GM18526 (cell line): ENCODE results near the gene EXD3.

Experiments
- POLR2A ChIP-seq: IDR thresholded peaks from 3 replicates; pipeline ENCODE4 v1.6.1; 2011; ENCODE audit not compliant: insufficient read length; ENCODE audit errors: extremely low read depth

Gene EXD3

GRCh38 chr9:137276473-137277328 is 146.3 kb downstream of the EXD3 start:
- TF ChIP-seq POLR2A, result no peak

- no peak for TF ChIP-seq POLR2A
These were observed 147.1 kb downstream of the EXD3 start for GRCh38 chr9:137275588-137276472.

- no peak for TF ChIP-seq POLR2A
These were observed 147.8 kb downstream of the EXD3 start for GRCh38 chr9:137275203-137275587.

GRCh38 chr9:137273611-137274320 is 149.2 kb downstream of the EXD3 start:
- no peak for TF ChIP-seq POLR2A

- no peak for TF ChIP-seq POLR2A
These were observed 149.9 kb downstream of the EXD3 start for GRCh38 chr9:137273095-137273490.

GRCh38 chr9:137272241-137273094 is 150.5 kb downstream of the EXD3 start:
- no peak for TF ChIP-seq POLR2A

GRCh38 chr9:137271696-137272076 is 151.3 kb downstream of the EXD3 start:
- TF ChIP-seq POLR2A, result no peak

- TF ChIP-seq POLR2A, result no peak
These were observed 151.8 kb downstream of the EXD3 start for GRCh38 chr9:137270929-137271695.

- no peak for TF ChIP-seq POLR2A
These were observed 153.7 kb downstream of the EXD3 start for GRCh38 chr9:137269231-137269772.

- TF ChIP-seq POLR2A, result no peak
These were observed 154.3 kb downstream of the EXD3 start for GRCh38 chr9:137268538-137269201.

- TF ChIP-seq POLR2A, result no peak
These were observed 155.0 kb downstream of the EXD3 start for GRCh38 chr9:137267933-137268355.

- no peak for TF ChIP-seq POLR2A
These were observed 156.1 kb downstream of the EXD3 start for GRCh38 chr9:137266585-137267453.

GRCh38 chr9:137266162-137266527 is 156.8 kb downstream of the EXD3 start:
- no peak for TF ChIP-seq POLR2A
